T-helper 2 cell (primary cell): Measurements from ENCODE around the gene GIMAP1.
A peak's percentile ranks its signal among the peaks of the same experiment; 100 is the strongest.

Source experiments
- DNase-seq, 5 experiments: peaks; one replicate each; pipeline versions ENCODE4 v3.0.0 to v3.0.0-alpha.2; 2012 to 2022

Gene GIMAP1

GRCh38 chr7:150722431-150722931 is 6.1 kb downstream of the GIMAP1 start:
- no peak for DNase-seq

GRCh38 chr7:150723467-150723866 is 7.1 kb downstream of the GIMAP1 start:
- no peak for DNase-seq

GRCh38 chr7:150727381-150727780 is 11.0 kb downstream of the GIMAP1 start:
- DNase-seq = no peak

- DNase-seq = no peak
These were observed 11.6 kb downstream of the GIMAP1 start for GRCh38 chr7:150728011-150728410.

GRCh38 chr7:150728609-150729008 is 12.2 kb downstream of the GIMAP1 start:
- DNase-seq = no peak

GRCh38 chr7:150731916-150732315 is 15.5 kb downstream of the GIMAP1 start:
- DNase-seq = peak in 1 of 5 experiments; percentile 71

GRCh38 chr7:150732786-150733481 is 16.5 kb downstream of the GIMAP1 start:
- DNase-seq = peak in 1 of 5 experiments; percentile 53

GRCh38 chr7:150733482-150734095 is 17.2 kb downstream of the GIMAP1 start:
- DNase-seq = peak in 1 of 5 experiments; percentile 51

GRCh38 chr7:150734254-150734653 is 17.8 kb downstream of the GIMAP1 start:
- peak in 1 of 5 experiments; percentile 54 for DNase-seq

- no peak for DNase-seq
These were observed 19.4 kb downstream of the GIMAP1 start for GRCh38 chr7:150735596-150736358.

GRCh38 chr7:150736864-150737263 is 20.5 kb downstream of the GIMAP1 start:
- no peak for DNase-seq

- peak in 3 of 5 experiments; percentile 16 to 75 (median 38) for DNase-seq
These were observed 21.0 kb downstream of the GIMAP1 start, which contains the start of gene GIMAP5 for GRCh38 chr7:150737265-150738055. Gene GIMAP5 (plus strand): TSS chr7:150737418. CDS start chr7:150740885, 3,467 bp downstream.

- no peak for DNase-seq
These were observed 21.7 kb downstream of the GIMAP1 start for GRCh38 chr7:150738092-150738491.

- DNase-seq = peak in 1 of 5 experiments; percentile 47
These were observed 22.2 kb downstream of the GIMAP1 start for GRCh38 chr7:150738591-150739001.

GRCh38 chr7:150739033-150739432 is 22.6 kb downstream of the GIMAP1 start:
- no peak for DNase-seq

- DNase-seq = no peak
These were observed 23.6 kb downstream of the GIMAP1 start for GRCh38 chr7:150740053-150740452.

GRCh38 chr7:150742286-150742968 is 26.0 kb downstream of the GIMAP1 start:
- DNase-seq = no peak

GRCh38 chr7:150744041-150744656 is 27.7 kb downstream of the GIMAP1 start:
- no peak for DNase-seq

GRCh38 chr7:150745086-150745485 is 28.7 kb downstream of the GIMAP1 start:
- no peak for DNase-seq

GRCh38 chr7:150745876-150746275 is 29.5 kb downstream of the GIMAP1 start:
- no peak for DNase-seq

GRCh38 chr7:150746921-150747320 is 30.5 kb downstream of the GIMAP1 start:
- no peak for DNase-seq
